PFSK-1 (cell line): ENCODE measurements around the gene KIF23.

Experiments
- FOXP2 ChIP-seq: optimal IDR thresholded peaks from 2 replicates; pipeline ENCODE3; 2011; ENCODE audit warnings: borderline replicate concordance, control low read depth, inconsistent platforms; ENCODE audit not compliant: insufficient read depth; ENCODE audit errors: extremely low read length, extremely low read depth
- POLR2AphosphoS5 ChIP-seq: IDR thresholded peaks from 2 replicates; pipeline ENCODE4 v1.6.1; 2012; ENCODE audit warnings: low read depth, mild to moderate bottlenecking, control low read depth, low read length, moderate library complexity
- SIN3A ChIP-seq: IDR thresholded peaks from 2 replicates; pipeline ENCODE4 v1.6.1; 2012; ENCODE audit warnings: mild to moderate bottlenecking, low read length, moderate library complexity, borderline replicate concordance; ENCODE audit not compliant: insufficient read depth
- TAF1 ChIP-seq: IDR thresholded peaks from 2 replicates; pipeline ENCODE4 v1.6.1; 2012; ENCODE audit warnings: low read length, control low read depth, borderline replicate concordance; ENCODE audit not compliant: insufficient read depth
- TF ChIP-seq, protein P1 (sequence below), 2 experiments: IDR thresholded peaks; 2 replicates each; pipeline versions ENCODE4 v1.6.1 to v1.8.0; 2011 to 2012; ENCODE audit warnings: low read depth in 2 of 2, low read length in 2 of 2, control low read depth in 1 of 2, inconsistent platforms in 1 of 2, mild to moderate bottlenecking in 1 of 2, moderate library complexity in 1 of 2; ENCODE audit not compliant: insufficient read depth in 1 of 2

The KIF23 gene

DNA sequence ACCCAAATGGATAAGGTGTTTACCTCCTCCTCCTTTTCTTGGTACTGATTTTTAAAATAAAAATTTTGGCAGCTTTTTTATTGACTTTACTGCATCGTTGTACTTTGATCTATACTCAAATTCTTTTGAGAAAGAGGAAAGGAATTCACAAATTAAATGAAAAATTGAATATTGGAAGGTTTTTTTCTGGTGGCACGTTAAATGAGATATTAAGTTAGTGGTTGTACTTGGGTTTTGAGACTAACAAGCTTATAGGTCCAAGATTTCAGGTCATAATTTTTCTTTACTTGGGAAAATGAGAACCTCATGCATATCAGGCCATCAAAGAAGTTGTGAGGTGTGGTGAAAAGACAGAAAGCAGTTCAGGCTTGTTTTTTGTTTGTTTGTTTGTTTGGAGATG is 52.6 kb downstream of the KIF23 start:
- TF ChIP-seq FOXP2 (no peak), POLR2AphosphoS5 (no peak), SIN3A (no peak), TAF1 (no peak)
- TF ChIP-seq, protein P1, sequence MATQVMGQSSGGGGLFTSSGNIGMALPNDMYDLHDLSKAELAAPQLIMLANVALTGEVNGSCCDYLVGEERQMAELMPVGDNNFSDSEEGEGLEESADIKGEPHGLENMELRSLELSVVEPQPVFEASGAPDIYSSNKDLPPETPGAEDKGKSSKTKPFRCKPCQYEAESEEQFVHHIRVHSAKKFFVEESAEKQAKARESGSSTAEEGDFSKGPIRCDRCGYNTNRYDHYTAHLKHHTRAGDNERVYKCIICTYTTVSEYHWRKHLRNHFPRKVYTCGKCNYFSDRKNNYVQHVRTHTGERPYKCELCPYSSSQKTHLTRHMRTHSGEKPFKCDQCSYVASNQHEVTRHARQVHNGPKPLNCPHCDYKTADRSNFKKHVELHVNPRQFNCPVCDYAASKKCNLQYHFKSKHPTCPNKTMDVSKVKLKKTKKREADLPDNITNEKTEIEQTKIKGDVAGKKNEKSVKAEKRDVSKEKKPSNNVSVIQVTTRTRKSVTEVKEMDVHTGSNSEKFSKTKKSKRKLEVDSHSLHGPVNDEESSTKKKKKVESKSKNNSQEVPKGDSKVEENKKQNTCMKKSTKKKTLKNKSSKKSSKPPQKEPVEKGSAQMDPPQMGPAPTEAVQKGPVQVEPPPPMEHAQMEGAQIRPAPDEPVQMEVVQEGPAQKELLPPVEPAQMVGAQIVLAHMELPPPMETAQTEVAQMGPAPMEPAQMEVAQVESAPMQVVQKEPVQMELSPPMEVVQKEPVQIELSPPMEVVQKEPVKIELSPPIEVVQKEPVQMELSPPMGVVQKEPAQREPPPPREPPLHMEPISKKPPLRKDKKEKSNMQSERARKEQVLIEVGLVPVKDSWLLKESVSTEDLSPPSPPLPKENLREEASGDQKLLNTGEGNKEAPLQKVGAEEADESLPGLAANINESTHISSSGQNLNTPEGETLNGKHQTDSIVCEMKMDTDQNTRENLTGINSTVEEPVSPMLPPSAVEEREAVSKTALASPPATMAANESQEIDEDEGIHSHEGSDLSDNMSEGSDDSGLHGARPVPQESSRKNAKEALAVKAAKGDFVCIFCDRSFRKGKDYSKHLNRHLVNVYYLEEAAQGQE (IDR thresholded peaks at IDR 0.05; ENCODE audit: insufficient read depth in 1 of 2, low read depth in 2 of 2, low read length in 2 of 2), result no peak

DNA sequence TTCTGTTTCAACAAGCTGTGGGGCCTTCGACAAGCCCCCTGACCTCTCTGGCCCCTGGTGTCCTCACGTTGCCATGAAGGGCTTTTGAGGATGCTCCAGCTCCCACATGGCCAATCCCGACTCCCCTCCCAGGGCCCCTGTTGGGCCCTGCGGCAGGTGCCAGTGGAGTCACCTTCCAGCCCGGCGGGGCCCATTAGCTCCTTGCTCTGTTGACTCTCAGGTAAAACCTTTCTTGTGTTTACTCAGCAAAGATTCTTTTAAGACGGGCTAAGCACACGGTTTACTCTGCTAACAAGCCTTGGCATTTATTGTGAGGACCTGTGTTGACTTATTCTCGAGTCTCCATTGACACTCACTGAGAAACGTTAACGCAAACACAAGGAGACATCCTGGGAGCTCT is 53.5 kb downstream of the KIF23 start:
- TF ChIP-seq, protein P1 (IDR thresholded peaks at IDR 0.05; ENCODE audit: insufficient read depth in 1 of 2, low read depth in 2 of 2, low read length in 2 of 2), result no peak
- no peak for TF ChIP-seq POLR2AphosphoS5
- no peak for TF ChIP-seq FOXP2

DNA sequence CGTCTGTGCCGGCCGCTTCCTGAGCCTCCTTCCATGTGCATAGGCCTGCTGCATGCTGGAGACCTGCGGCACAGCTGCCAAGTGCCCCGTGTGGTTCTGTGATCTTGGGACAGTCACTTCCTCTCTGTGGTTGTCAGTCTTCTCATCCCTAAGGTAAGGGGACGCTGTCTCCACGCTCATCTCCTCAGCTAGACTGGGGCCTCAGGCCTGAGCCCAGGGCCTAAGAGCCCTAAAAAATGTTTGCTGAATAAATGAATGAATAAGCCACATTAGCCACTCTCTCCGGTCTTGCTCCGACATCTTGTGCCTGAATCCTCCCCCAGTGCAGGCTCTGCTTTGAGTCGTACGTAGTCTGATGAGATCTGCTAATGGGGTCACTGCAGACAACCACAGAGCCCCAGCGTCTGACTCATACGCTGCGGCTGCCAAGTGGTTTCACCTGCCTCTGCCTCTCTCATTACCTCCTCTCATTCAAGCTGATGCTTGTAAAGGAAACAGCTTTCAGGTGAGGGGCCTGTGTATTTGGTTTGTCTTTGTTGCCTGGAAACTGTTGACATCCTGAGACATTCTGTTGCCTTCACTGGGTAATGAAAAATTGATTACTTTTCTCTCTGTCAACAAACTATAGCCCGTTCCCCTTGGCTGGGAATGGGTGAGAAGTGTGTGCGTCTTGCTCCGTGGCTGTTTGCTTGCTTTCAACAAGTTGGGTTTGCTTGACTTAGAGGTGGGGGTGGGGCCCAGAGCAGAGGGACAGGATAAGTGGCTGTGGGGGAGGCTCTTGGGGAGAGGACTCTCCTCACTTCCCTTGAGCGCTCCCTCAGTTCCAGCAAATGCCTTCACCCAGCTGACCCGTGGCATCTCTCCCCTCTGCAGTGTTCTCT is 54.3 kb downstream of the KIF23 start:
- TF ChIP-seq POLR2AphosphoS5 (no peak), FOXP2 (peak; percentile 18)

DNA sequence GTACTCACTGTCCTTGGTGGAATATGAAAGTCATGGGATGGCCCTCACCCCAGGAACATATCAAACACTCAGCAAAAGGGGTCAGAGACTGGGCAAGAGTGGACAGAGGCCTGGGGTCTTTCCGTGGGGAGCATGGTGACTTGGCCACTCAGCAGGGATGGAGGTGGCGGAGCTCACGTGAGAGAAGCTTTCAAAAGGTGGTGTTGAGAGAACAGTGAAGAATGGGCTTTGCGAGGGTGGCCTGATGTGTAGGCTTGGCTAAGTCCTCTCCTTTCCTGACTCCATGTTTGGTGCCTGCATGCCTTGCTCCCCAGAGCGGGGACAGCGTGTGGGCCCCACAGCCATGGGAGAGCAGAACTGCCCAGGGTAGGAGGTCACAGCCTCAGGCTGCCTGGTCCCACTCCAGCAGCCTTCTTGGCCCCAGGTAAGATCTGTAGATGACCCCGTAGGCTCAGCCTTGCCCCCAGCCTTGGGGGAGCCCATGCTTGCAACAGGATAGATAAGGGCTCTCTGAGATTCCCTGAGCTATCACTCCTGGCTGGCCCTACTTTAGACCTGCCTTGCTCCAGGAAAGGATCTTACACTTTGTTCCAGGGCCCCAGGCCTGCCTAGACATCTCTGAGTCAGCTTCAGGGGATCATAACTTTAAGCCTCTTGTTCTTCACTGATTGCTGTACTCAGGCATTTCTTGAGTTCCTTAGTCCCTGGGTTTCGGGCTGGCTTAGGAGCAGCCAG is 55.5 kb downstream of the KIF23 start:
- no peak for TF ChIP-seq TAF1
- no peak for TF ChIP-seq SIN3A
- TF ChIP-seq, protein P1 (IDR thresholded peaks at IDR 0.05; ENCODE audit: insufficient read depth in 1 of 2, low read depth in 2 of 2, low read length in 2 of 2), result no peak
- TF ChIP-seq POLR2AphosphoS5, result no peak
- no peak for TF ChIP-seq FOXP2

DNA sequence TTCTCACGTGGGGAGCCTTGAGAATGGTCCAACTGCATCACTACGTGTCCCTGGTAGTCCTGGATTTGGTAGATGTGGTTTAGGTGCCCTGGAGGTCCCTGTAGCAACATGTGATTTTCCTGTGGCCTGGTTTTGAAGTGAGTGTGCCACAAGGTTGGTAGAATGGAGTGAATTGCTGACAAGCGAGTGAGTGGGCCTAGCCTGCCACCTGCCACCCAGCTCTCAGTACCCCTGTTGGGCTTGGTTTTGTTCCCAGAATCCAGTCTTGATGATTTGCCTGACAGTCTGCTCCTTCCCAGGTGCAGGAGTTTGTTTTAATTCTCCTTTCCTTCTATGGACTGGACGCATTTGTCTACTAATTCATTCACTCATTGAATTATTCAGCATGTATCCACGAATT is 57.9 kb downstream of the KIF23 start:
- TF ChIP-seq, protein P1 (IDR thresholded peaks at IDR 0.05; ENCODE audit: insufficient read depth in 1 of 2, low read depth in 2 of 2, low read length in 2 of 2), result no peak
- TF ChIP-seq POLR2AphosphoS5, result no peak
- TF ChIP-seq SIN3A, result no peak
